Brain microvascular endothelial cell (primary cell): Measurements from ENCODE around the gene HSPA12B.

Experiments
- DNase-seq: peaks from one replicate; pipeline ENCODE4 v3.0.0-alpha.2; 2020
- H3K27ac ChIP-seq: fragments of 250-450 bp; sonication (Bioruptor Pico); 2 replicates; pipeline ENCODE4 v1.5.1; 2020; ENCODE audit warnings: mild to moderate bottlenecking, moderate library complexity
- H3K27me3 ChIP-seq: fragments of 250-450 bp; sonication (Bioruptor Pico); replicated peaks from 2 replicates; pipeline ENCODE4 v1.5.1; 2020; ENCODE audit warnings: mild to moderate bottlenecking
- H3K36me3 ChIP-seq: fragments of 250-450 bp; sonication (Bioruptor Pico); replicated peaks from 2 replicates; pipeline ENCODE4 v1.5.1; 2020; ENCODE audit warnings: mild to moderate bottlenecking
- H3K4me3 ChIP-seq: 2 replicates; pipeline ENCODE4 v1.5.1; 2011; ENCODE audit warnings: low read depth, mild to moderate bottlenecking, control low read depth, low read length, moderate library complexity
- CTCF ChIP-seq: IDR thresholded peaks from 2 replicates; pipeline ENCODE4 v1.5.1; 2011; ENCODE audit warnings: low read depth, mild to moderate bottlenecking, moderate library complexity, low read length, control low read depth, inconsistent platforms; ENCODE audit errors: missing control alignments
- in situ Hi-C: cut with HindIII; loops from 2 replicates; pipeline ENCODE4 v1.10.0; 2017; ENCODE audit warnings: low sequenced_read_pairs, low pct_ligation_motif_present

Gene HSPA12B

GRCh38 chr20:3796477-3797225 is 64.2 kb downstream of the HSPA12B start:
- no peak for TF ChIP-seq CTCF
- Histone ChIP-seq H3K4me3 (peak overlapping the region; percentile 83), H3K27ac (no peak overlapping the region), H3K27me3 (no peaks in the 10 kb centered on the region), H3K36me3 (no peaks in the 10 kb centered on the region)
- no peak for DNase-seq
- in situ Hi-C loops, result no loop called here

GRCh38 chr20:3797226-3797545 is 64.7 kb downstream of the HSPA12B start:
- no peak overlapping the region for H3K27ac ChIP-seq
- no peak for DNase-seq
- H3K4me3 ChIP-seq, result peak overlapping the region; percentile 83
- no peak for TF ChIP-seq CTCF
- in situ Hi-C loops, result no loop called here
- peaks cover 5% of the 10 kb centered on the region for H3K36me3 ChIP-seq
- no peaks in the 10 kb centered on the region for H3K27me3 ChIP-seq

- H3K27me3 ChIP-seq, result no peaks in the 10 kb centered on the region
- no peak for DNase-seq
- H3K4me3 ChIP-seq, result peak overlapping the region; percentile 83
- H3K27ac ChIP-seq, result no peak overlapping the region
- no peak for TF ChIP-seq CTCF
- in situ Hi-C loops, result no loop called here
- peaks cover 8% of the 10 kb centered on the region for H3K36me3 ChIP-seq
These were observed 65.3 kb downstream of the HSPA12B start for GRCh38 chr20:3797592-3798372.

GRCh38 chr20:3798373-3798768 is 65.9 kb downstream of the HSPA12B start:
- DNase-seq, result no peak
- Histone ChIP-seq H3K27ac (no peak overlapping the region), H3K36me3 (peaks cover 14% of the 10 kb centered on the region), H3K4me3 (no peak overlapping the region), H3K27me3 (no peaks in the 10 kb centered on the region)
- TF ChIP-seq CTCF, result no peak
- in situ Hi-C loops, result no loop called here

- Histone ChIP-seq H3K36me3 (peaks cover 19% of the 10 kb centered on the region), H3K27me3 (no peaks in the 10 kb centered on the region), H3K27ac (no peak overlapping the region), H3K4me3 (no peak overlapping the region)
- DNase-seq, result no peak
- no peak for TF ChIP-seq CTCF
- in situ Hi-C loops, result no loop called here
These were observed 66.4 kb downstream of the HSPA12B start for GRCh38 chr20:3798908-3799248.
